ENCODE results near the gene SRGAP2B.
"Not testable (repeated sequence)": the region's sequence is repeated elsewhere in the genome, so short reads cannot be mapped to it uniquely, and the experiment has no call there.

SRGAP2B gene

DNA sequence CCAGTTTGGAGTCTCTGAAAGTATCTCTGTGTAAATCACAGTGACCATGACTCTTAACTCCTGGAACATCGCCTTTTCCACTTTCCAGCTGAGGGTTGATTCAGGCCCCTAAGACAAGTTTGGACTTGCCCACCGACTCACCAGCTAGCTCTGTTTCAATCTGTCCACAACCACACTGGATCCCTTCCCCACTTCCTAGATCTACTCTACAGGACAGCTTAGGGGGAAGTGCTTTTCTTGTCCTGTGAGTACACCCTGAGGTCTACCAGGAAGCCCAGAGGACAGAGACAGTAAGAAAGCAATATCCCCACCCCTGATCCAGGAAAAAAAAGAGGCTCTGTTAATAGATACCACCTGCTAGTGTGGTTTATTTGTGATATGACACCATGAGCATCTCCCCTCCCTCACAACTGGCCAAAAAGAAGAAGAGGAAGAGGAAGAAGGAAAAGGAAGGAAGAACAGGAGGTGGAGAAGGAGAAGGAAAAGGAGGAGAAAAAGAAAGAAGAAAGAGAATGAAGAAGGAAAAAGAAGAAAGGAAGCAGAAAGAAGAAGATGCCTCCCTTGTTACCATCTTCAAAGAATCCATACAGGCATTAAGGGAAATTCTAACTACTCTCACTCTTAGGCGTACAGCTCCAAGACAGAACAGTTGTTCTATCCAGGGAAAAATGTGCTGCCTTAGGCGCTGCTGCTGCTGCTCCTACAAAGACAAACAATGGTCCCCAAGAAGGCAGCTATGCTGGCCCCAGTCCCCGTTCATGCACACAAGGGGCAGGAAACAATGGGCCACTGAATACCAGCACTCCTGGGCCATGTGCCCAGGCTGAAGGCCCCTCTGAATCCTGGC lies 96.8 kb downstream of the SRGAP2B start:
- not testable (repeated sequence) for H3K4me1 Mint-ChIP-seq (ENCODE audit: low read depth); H3K27me3 Mint-ChIP-seq; H3K27ac Mint-ChIP-seq; H3K4me3 Mint-ChIP-seq; H3K36me3 Mint-ChIP-seq (ENCODE audit: low read depth); H3K9me3 Mint-ChIP-seq

DNA sequence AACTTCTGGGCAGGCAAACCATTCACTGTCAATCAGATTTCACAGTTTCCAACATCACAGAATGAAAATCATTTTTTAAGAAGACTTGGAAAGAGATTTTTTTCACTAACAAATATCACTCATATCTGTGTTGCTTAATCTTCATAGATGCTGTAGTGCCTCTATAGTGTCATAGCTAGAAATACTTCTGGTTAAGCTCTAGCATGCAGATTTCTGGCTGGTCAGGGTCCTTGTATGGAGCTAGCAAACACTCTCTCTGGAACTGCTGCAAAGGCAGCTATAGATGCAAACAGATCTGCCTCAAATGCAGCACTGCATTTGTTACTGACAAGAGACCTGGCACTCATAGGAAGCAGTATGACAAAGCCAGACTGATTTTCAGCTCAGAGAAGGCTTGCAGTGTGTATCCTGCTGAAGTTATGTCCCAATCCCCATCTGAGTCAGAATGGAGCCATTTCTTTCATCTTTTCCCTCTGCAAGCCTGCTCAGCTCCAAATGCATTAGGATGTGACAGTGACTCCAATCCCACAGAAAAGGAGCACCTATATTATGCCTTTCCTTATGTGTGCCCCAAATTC lies 99.2 kb downstream of the SRGAP2B start:
- not testable (repeated sequence) for H3K9me3 Mint-ChIP-seq; H3K4me1 Mint-ChIP-seq (ENCODE audit: low read depth); H3K27me3 Mint-ChIP-seq; H3K27ac Mint-ChIP-seq; H3K4me3 Mint-ChIP-seq; H3K36me3 Mint-ChIP-seq (ENCODE audit: low read depth)

GRCh38 chr1:144992915-144993314 lies 102.2 kb downstream of the SRGAP2B start:
- not testable (repeated sequence) for H3K36me3 Mint-ChIP-seq (ENCODE audit: low read depth); H3K4me1 Mint-ChIP-seq (ENCODE audit: low read depth); H3K9me3 Mint-ChIP-seq; H3K4me3 Mint-ChIP-seq; H3K27me3 Mint-ChIP-seq; H3K27ac Mint-ChIP-seq

GRCh38 chr1:144990611-144991010 lies 104.5 kb downstream of the SRGAP2B start:
- H3K4me1 Mint-ChIP-seq (ENCODE audit: low read depth); H3K4me3 Mint-ChIP-seq; H3K36me3 Mint-ChIP-seq (ENCODE audit: low read depth); H3K27me3 Mint-ChIP-seq; H3K9me3 Mint-ChIP-seq; H3K27ac Mint-ChIP-seq: not testable (repeated sequence)

GRCh38 chr1:144987131-144987530 lies 108.0 kb downstream of the SRGAP2B start:
- not testable (repeated sequence) for H3K4me1 Mint-ChIP-seq (ENCODE audit: low read depth); H3K9me3 Mint-ChIP-seq; H3K27me3 Mint-ChIP-seq; H3K4me3 Mint-ChIP-seq; H3K36me3 Mint-ChIP-seq (ENCODE audit: low read depth); H3K27ac Mint-ChIP-seq

GRCh38 chr1:144986171-144986860 lies 108.8 kb downstream of the SRGAP2B start:
- H3K36me3 Mint-ChIP-seq (ENCODE audit: low read depth); H3K27me3 Mint-ChIP-seq; H3K27ac Mint-ChIP-seq; H3K9me3 Mint-ChIP-seq; H3K4me3 Mint-ChIP-seq; H3K4me1 Mint-ChIP-seq (ENCODE audit: low read depth): not testable (repeated sequence)

- not testable (repeated sequence) for H3K36me3 Mint-ChIP-seq (ENCODE audit: low read depth); H3K27me3 Mint-ChIP-seq; H3K9me3 Mint-ChIP-seq; H3K4me3 Mint-ChIP-seq; H3K4me1 Mint-ChIP-seq (ENCODE audit: low read depth); H3K27ac Mint-ChIP-seq
These were observed 109.5 kb downstream of the SRGAP2B start for GRCh38 chr1:144985550-144986170.

- H3K4me3 Mint-ChIP-seq; H3K36me3 Mint-ChIP-seq (ENCODE audit: low read depth); H3K27me3 Mint-ChIP-seq; H3K27ac Mint-ChIP-seq; H3K9me3 Mint-ChIP-seq; H3K4me1 Mint-ChIP-seq (ENCODE audit: low read depth): not testable (repeated sequence)
These were observed 112.2 kb downstream of the SRGAP2B start for GRCh38 chr1:144982802-144983525.

GRCh38 chr1:144981157-144981556 lies 114.0 kb downstream of the SRGAP2B start:
- H3K4me3 Mint-ChIP-seq; H3K4me1 Mint-ChIP-seq (ENCODE audit: low read depth); H3K27ac Mint-ChIP-seq; H3K36me3 Mint-ChIP-seq (ENCODE audit: low read depth); H3K9me3 Mint-ChIP-seq; H3K27me3 Mint-ChIP-seq: not testable (repeated sequence)

- not testable (repeated sequence) for H3K9me3 Mint-ChIP-seq; H3K4me1 Mint-ChIP-seq (ENCODE audit: low read depth); H3K36me3 Mint-ChIP-seq (ENCODE audit: low read depth); H3K4me3 Mint-ChIP-seq; H3K27ac Mint-ChIP-seq; H3K27me3 Mint-ChIP-seq
These were observed 115.0 kb downstream of the SRGAP2B start for GRCh38 chr1:144979960-144980595.

- not testable (repeated sequence) for H3K36me3 Mint-ChIP-seq (ENCODE audit: low read depth); H3K4me1 Mint-ChIP-seq (ENCODE audit: low read depth); H3K4me3 Mint-ChIP-seq; H3K9me3 Mint-ChIP-seq; H3K27ac Mint-ChIP-seq; H3K27me3 Mint-ChIP-seq
These were observed 117.3 kb downstream of the SRGAP2B start for GRCh38 chr1:144977856-144978255.

GRCh38 chr1:144971936-144972335 lies 123.2 kb downstream of the SRGAP2B start:
- not testable (repeated sequence) for H3K4me1 Mint-ChIP-seq (ENCODE audit: low read depth); H3K36me3 Mint-ChIP-seq (ENCODE audit: low read depth); H3K27ac Mint-ChIP-seq; H3K27me3 Mint-ChIP-seq; H3K9me3 Mint-ChIP-seq; H3K4me3 Mint-ChIP-seq

DNA sequence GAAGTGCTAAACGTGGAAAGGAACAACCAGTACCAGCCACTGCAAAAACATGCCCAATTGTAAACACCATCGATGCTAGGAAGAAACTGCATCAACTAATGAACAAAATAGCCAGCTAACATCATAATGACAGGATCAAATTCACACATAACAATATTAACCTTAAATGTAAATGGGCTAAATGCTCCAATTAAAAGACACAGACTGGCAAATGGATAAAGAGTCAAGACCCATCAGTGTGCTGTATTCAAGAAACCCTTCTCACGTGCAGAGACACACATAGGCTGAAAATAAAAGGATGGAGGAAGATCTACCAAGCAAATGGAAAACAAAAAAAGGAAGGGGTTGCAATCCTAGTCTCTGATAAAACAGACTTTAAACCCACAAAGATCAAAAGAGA lies 128.6 kb downstream of the SRGAP2B start:
- H3K36me3 Mint-ChIP-seq (ENCODE audit: low read depth); H3K27ac Mint-ChIP-seq; H3K4me1 Mint-ChIP-seq (ENCODE audit: low read depth); H3K4me3 Mint-ChIP-seq; H3K9me3 Mint-ChIP-seq; H3K27me3 Mint-ChIP-seq: not testable (repeated sequence)

- not testable (repeated sequence) for H3K9me3 Mint-ChIP-seq; H3K36me3 Mint-ChIP-seq (ENCODE audit: low read depth); H3K27me3 Mint-ChIP-seq; H3K4me3 Mint-ChIP-seq; H3K27ac Mint-ChIP-seq; H3K4me1 Mint-ChIP-seq (ENCODE audit: low read depth)
These were observed 130.4 kb downstream of the SRGAP2B start for GRCh38 chr1:144964765-144965164.

DNA sequence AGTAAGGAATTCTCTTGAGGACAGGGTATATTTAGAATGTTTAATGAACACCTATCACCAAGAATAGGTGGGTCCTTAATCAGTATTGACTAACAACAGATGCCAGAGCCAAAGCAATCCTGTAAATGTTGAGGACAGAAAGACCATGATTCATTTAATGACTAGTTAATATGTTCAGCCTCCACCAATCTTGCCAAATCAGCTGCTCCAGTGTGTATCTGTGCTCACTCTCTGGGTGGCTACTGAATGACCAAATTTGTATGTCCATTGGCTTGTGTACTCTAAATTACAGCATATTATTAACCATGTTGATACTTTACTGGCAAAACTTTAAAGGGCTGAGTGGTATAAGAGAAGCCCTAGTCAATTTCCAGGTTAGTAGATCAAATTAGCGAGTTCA lies 130.9 kb downstream of the SRGAP2B start:
- H3K27me3 Mint-ChIP-seq; H3K36me3 Mint-ChIP-seq (ENCODE audit: low read depth); H3K9me3 Mint-ChIP-seq; H3K4me1 Mint-ChIP-seq (ENCODE audit: low read depth); H3K27ac Mint-ChIP-seq; H3K4me3 Mint-ChIP-seq: not testable (repeated sequence)

Measured in stimulated activated naive CD8-positive, alpha-beta T cell treated with anti-CD3 and anti-CD28 coated beads, Interleukin-15, Interleukin-2, amounts not matched to agents 100 ng/mL and 50 ng/mL, for 24 hours (primary cell).